GM21423 (cell line): ENCODE measurements around the gene MRPL21.
"Not testable (repeated sequence)": the region's sequence is repeated elsewhere in the genome, so short reads cannot be mapped to it uniquely, and the experiment has no call there.

ENCODE experiments used
- ATAC-seq: cut with Tn5 transposase; IDR thresholded peaks from one replicate; pipeline ENCODE4 v1.9.1; 2021; ENCODE audit warnings: mild to moderate bottlenecking, moderate library complexity; ENCODE audit not compliant: unreplicated experiment

The MRPL21 gene

GRCh38 chr11:68872216-68873003 is 31.2 kb downstream of the MRPL21 start:
- no peak for ATAC-seq

DNA sequence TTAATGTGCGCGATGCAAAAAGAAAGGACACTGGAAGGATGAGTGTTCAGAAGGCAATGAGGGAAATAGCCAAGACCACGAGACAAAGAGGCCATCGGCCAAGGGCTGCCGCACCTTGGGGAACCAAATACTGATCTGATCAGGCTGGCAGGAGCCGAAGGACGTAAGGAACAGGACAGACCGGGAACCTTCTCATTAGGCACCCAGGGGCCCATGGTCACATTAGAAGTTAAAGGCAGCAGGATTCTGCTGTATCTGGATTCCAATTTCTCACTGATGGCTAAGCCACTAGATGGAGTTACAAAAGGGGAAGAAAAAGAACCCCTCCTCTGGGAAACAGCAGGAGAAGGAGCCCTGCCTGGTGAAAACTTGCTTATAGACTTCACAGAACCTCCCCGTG is 33.2 kb downstream of the MRPL21 start:
- ATAC-seq = no peak

- ATAC-seq = no peak
Observed at GRCh38 chr11:68868221-68868835, 35.3 kb downstream of the MRPL21 start.

DNA sequence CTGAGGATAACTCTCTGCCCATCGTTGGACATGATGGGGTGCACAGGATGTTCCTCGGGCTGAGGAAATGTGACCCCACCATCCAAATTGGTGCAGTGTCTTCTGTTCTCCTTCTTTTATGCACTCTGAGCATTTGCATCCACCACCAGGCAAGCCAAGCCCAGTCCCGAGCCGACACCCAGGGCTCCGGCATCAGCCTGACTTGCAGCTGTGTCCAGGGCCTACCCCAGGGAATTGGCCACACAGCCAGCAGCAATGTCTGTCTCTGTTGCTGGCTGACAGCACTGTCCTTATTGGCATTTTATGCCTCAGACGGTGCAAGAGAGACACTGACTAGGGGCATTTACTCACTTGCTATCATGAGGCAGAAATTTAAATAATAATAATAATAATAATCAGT is 36.6 kb downstream of the MRPL21 start:
- no peak for ATAC-seq

DNA sequence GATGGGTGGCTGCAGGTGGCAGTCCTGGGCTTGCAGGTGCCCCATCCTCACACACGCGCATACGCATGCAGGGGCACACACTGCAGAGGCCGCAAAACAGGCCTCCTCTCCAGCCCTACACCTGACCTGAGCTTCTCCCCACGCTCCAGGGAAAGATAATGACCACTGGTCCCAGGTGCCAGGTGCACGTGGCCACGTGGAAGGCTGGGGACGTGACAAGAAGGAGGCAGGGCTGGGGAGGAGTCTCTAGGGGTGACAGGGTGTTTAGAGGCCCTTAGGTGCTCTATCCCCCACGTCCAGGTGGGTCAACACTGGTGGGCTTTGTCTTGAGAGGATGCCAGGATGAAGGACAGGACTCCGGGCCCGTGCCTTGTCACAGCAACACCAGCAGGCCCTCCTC is 38.4 kb downstream of the MRPL21 start:
- no peak for ATAC-seq

GRCh38 chr11:68863553-68864265 is 39.9 kb downstream of the MRPL21 start:
- ATAC-seq = no peak

DNA sequence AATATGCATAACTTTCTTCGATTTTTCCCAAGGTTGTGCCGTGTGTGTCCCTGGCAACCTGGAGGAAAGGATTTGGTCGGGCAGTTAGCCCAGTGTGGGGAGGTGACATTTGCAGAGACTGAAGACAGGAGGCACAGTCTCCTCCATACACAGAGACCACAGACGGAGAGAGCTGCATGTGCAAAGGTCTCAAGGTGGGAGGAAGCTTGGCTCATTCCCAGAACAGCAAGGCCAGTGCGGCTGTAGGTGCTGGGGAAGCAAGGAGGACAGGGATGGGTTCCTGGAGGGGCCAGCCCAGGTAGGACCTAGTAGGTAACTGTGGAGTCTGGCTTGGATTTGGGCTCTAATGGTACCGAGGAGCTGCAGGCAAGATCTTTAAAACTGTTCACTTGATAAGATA is 41.2 kb downstream of the MRPL21 start:
- ATAC-seq = no peak

DNA sequence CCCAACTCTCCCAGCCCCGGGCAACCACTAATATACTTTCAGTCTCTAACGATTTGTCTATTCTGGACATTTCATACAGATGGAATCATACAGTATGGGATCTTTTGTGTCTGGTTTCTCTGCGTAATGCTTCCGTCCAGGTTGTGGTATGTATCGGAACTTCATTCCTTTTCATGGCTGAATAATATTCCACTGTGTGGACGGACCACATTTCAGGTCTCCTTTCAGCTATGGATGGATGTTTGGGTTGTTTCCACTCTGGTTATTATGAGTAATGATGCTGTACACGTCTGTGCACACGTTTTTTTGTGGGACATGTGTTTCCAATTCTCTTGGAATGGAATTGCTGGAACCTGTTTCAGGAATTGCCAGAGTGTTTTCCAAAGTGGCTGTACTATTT is 44.5 kb downstream of the MRPL21 start:
- no peak for ATAC-seq

- ATAC-seq = no peak
Observed at GRCh38 chr11:68857037-68857586, 46.5 kb downstream of the MRPL21 start.

GRCh38 chr11:68856425-68857030 is 47.1 kb downstream of the MRPL21 start:
- not testable (repeated sequence) for ATAC-seq

- no peak for ATAC-seq
Observed at GRCh38 chr11:68855205-68855981, 48.2 kb downstream of the MRPL21 start.

DNA sequence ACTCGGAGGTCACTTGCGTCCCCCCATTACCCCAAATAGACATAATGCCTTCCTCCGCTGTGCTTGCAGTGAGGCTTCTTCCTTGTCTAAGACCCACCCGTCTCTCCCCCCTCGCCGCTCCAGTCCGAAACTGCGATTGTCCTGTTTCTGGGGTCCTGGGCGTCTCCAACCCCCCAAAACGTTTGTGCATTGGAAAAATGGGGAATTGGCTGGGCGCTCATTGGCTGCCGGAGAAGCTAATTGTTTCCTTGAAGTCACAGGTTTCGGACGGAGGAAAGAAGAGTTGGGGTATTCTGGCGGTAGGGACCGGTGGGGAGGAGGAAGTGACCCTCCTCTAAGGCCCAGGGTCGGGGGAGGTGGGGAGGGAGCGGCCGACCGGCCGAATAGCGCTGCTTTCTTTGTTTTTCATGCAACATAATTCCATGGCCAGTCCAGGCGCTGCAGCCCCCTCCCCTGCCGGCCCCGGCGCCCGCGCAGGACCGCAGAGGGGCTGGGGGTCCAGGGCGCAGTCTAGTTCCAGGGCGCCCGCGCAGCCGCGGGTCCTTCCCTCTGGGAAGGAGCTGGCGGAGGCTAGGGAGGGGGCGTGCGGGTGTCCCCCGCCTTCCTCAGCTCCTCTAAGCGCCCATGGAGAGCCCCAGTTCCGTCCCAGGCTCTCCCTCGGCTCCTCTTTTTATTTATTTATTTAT is 49.2 kb downstream of the MRPL21 start:
- no peak for ATAC-seq

DNA sequence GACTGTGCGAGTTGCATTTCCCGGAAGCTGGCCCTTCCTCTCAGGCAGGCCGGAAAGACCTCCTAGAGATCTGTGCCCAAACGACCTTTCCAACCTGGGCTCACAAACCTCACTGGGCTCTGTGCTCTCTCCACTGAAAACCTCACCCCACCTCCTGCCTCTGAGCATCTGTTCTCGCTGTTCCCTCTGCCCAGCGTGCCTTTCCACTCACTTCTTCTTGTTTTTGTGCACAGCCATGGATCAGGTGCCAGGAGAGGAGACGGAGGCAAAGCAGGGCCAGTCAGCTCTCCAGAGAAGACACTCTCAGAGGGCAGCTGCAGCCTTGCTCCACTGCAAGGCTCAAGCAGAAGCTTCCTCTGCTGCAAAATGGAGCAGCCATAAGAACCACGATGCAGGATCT is 51.0 kb downstream of the MRPL21 start:
- ATAC-seq = no peak

DNA sequence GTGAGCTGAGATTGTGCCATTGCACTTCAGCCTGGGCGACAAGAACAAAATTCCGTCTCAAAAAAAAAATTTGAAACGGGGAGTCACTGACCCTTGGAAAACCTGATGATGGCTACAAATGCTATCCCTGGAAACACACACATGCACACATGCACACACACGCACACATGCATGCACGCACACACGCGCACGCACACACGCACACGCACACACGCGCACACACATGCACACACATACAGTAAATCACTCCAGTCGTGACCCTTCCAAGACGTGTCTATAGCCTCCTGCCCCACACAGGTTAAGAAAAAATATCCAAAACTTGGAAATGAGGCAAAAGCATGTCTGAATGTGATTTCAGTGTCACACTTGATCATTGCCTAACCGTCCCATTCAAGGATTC is 55.2 kb downstream of the MRPL21 start:
- no peak for ATAC-seq

DNA sequence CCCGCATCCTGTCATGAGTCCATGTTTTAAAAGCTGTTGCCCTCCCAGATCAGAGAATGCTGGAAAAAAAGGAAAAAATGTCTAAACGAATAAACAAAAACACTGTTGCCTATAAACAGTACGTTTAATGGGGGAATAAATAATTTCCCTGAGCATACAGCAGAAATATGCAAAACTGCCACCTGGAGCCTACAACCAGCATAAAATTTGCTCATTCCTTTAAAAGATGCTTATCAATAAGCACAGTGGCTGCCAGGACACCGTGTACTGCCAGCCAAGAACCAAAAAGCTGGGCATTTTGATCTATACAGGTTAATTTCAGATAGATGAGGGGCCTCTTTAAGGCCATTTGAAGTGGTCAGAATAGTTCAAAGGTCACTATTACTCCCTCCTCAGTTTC is 56.2 kb downstream of the MRPL21 start:
- no peak for ATAC-seq

DNA sequence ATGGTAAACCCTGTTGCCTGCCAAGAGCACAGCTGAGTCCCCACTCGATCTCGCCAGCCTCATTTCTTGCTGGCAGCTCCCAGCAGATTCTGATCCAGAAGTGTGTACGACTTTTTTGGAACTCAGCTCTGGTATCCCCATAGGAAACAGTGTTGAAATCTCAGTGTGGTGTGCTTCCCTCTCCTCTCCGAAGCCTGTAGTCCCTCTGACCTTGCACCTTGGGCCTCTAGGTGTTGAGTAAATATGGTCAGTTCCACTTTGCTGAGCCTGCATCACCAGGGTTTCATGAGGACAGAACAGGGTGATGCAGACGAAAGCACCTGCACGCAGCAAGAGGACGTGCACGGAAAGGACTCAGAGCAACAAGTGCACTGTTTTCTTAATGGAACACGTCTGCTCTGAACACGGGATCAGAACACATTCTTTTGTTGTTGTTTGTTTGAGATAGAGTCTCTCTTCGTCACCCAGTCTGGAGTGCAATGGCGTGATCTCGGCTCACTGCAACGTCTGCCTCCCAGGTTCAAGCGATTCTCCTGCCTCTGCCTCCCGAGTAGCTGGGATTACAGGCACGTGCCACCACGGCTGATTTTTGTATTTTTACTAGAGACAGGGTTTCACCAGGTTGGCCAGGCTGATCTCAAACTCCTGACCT is 58.2 kb downstream of the MRPL21 start:
- no peak for ATAC-seq

- no peak for ATAC-seq
Observed at GRCh38 chr11:68844801-68845200, 58.8 kb downstream of the MRPL21 start.

- ATAC-seq = no peak
Observed at GRCh38 chr11:68844376-68844775, 59.3 kb downstream of the MRPL21 start.

- peak; percentile 40 for ATAC-seq
Observed at GRCh38 chr11:68843703-68844312, 59.8 kb downstream of the MRPL21 start.
